Fibroblast of skin of back (primary cell): ENCODE results near the gene DPP3.
A peak's percentile ranks its signal among the peaks of the same experiment; 100 is the strongest.

Experiments
- DNase-seq: peaks from one replicate; pipeline ENCODE4 v3.0.0-alpha.2; 2013

The DPP3 gene

DNA sequence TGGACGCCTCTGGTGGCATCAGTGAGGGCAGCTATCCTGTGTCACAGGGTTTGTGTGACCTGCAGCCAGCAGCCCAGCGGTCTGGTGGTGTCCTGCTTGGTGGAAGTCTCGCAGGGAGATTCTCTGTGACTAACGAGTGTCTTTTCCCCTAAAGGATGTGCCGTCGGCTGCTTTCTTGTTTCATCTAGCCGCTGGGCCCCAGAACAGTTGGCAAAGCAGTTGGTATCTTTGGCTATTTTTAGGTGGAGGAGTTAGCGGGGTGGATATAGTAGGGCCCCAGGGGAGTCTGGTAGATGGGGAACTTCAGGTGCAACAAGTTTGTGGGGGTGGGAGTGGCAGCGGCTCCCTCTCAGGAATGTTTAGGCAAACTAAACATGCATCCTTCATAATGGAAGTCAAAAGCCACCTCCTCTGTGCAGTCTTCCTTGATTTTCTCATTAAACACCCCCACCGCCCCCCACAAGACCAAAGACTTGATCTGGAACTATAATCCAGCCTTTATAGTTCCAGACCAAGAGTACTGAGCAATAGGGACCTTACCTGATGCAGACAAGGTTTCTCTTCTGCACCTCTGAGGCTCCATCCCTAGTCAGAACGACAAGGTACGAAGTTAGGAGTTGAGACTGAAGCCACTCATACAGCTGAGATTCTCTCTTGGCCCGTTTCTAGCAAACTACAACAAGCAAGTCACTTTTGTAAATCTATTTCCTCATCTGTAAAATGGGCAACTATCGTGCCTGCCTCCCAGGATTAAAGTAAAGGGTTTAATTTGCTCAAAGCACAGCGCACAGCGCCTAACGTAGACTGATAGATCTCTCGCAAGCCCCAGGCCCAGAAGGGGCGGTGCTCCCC lies 14.6 kb upstream of the DPP3 start:
- no peak for DNase-seq

DNA sequence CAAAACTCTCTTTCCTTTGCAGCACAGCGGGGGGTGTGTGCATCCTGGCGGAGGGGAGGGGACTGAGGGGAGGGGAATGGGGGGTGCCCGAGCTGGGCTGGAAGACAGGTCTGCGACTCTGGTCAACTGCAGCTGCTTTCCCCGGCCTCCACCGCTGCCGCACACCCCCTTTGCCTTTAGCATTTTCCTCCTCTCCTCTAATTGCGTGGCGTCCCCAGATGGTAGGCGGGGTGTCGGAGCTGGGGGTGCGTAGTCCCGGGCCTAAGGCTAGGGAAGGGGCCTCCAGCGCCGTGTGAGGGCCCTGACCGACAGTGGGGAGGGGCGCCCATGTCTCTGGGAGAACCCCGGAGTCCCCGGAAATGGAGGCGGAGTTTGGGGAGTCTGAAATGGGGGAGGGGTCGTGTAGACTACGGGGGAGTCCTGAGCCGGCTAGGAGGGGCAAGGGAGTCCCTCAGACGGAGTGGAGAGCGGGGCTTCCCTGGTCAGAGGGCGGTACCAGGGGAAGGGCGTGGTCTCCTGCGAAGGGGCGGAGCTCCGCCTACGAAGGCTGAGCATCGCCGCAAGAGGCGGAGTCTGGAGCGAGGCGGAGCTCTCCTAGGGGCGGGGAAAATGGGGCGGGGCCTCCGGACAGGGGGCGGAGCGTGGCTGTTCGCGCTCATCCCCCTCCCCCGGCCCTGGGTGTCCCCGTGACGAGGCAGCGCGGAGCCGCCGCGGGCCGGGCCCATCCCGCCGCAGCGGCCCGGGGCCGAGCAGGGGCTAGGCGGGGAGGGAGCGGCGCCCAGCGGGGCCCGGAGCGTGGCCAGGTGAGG lies 13.8 kb upstream of the DPP3 start, which contains the start of gene PELI3:
Gene PELI3 (plus strand): TSS at position 681 of the 809 bp plus-strand sequence. CDS start 1,224 bp downstream, outside the sequence.
- peak; percentile 85 for DNase-seq

- peak; percentile 26 for DNase-seq
Measured at GRCh38 chr11:66467034-66467659, 13.1 kb upstream of the DPP3 start.

GRCh38 chr11:66467756-66468155 lies 12.5 kb upstream of the DPP3 start:
- DNase-seq: no peak

DNA sequence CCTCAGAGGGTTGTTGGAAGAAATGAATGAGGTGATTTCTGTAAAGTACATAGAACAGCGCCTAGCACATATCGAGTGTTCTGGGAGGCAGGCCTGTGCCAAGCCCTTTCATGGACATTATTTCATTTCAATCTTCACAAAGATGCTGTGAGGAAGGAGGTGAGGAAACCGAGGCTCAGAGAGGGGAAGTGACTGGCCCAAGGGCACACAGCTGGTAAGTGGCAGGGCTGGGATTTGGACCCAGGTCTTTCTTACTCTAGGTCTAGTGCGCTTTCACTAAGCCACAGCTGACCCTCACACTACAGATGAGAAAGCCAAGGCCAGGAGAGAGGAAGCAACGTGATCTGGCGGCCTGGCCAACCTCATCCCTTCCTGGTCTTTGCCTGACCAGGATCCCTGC lies 11.5 kb upstream of the DPP3 start:
- DNase-seq: no peak

DNA sequence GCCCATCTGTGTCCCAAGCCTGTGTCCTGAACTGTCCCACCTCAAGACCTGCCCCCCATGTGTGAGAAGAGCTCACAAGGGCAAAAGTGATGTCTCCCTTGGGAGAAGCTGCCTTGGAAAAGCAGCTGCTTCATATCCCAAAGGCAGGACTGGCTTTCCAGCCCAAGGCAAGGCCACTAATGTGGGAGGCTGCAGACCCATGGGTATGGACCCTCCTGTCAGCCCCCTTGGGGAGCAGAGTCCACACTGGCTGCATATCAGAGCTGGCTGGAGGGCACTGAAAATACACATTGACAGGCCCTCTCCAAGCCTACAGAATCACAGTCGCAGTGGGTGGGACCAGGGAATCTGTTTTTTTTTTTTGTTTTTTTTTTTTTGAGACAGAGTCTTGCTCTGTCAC lies 10.8 kb upstream of the DPP3 start:
- no peak for DNase-seq

- DNase-seq: no peak
Measured at GRCh38 chr11:66470015-66470414, 10.2 kb upstream of the DPP3 start.

- no peak for DNase-seq
Measured at GRCh38 chr11:66471142-66471541, 9.1 kb upstream of the DPP3 start.

- no peak for DNase-seq
Measured at GRCh38 chr11:66472054-66472453, 8.2 kb upstream of the DPP3 start.

DNA sequence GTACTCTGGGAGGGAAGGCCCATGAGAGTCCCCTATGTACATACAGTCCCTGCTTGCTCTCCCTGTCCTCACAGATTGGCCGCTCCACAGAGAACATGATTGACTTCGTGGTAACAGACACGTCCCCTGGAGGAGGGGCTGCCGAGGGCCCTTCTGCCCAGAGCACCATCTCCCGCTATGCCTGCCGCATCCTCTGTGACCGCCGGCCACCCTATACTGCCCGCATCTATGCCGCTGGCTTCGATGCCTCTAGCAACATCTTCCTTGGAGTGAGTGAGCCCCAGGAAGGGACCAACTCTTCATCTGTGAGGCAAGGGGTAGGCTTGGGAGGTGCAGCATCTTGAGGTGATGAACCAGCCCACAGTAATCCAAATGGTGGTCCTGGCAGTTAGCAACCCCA lies 7.1 kb upstream of the DPP3 start:
- DNase-seq: no peak

DNA sequence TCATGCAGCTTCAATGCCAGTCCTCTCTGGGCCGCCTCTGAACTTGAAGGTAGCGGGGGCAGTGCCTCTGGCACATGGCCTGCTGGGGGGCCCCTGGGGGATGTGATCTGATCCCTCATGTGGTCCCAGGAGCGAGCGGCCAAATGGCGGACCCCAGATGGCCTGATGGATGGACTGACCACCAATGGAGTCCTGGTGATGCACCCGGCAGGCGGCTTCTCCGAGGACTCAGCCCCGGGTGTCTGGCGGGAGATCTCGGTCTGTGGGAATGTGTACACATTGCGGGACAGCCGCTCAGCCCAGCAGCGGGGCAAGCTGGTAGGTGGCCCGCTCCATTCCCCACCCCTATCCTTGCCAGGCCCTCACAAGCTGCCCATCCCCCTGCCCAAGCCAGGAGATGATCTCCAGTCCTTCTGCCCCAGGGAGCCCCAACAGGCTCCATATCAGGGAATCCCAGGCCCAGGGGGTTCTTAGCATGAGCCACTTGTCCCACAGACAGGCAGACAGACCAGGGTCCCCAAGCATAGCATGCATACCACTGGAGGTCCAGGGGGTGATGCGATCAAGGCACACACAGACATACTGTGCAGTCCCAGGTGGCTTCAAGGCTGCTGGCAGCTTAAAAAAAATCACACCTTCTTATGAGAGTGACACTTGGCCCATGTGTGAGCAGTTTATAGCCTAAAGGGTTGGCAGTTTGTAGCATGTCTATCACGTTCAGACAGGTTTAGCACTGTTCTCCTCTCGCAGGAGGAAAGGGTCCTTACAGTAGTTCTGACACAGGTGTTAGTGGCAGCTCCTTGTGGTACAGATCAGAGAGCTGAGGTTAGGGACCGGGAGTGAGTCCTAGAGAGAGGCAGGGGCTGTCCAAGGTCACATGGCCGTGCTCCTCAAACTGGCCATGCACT lies 6.4 kb upstream of the DPP3 start:
- DNase-seq: no peak

DNA sequence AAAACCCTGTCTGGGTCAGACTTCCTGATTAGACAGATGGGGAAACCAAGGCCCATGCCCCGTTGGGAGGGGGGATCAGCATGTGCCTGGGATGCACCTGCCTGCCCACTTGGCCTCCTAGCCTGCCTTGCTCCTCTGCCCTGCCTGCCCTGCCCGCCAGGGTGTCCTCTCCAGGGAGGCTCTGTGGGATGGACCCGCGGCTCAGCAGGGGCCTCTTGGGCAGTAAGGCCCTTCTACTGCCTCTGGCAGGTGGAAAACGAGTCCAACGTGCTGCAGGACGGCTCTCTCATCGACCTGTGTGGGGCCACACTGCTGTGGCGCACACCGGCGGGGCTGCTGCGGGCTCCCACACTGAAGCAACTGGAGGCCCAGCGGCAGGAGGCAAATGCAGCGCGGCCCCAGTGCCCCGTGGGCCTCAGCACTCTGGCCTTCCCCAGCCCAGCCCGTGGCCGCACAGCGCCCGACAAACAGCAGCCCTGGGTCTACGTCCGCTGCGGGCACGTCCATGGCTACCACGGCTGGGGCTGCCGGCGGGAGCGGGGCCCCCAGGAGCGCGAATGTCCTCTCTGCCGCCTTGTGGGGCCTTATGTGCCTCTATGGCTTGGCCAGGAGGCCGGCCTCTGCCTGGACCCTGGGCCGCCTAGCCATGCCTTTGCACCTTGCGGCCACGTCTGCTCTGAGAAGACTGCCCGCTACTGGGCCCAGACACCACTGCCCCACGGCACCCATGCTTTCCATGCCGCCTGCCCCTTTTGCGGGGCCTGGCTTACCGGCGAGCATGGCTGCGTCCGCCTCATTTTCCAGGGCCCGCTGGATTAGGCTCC lies 4.7 kb upstream of the DPP3 start:
- no peak for DNase-seq

GRCh38 chr11:66476173-66476840 lies 3.9 kb upstream of the DPP3 start:
- DNase-seq: no peak

GRCh38 chr11:66476841-66477251 lies 3.4 kb upstream of the DPP3 start:
- no peak for DNase-seq

- DNase-seq: no peak
Measured at GRCh38 chr11:66477263-66478201, 2.7 kb upstream of the DPP3 start.

DNA sequence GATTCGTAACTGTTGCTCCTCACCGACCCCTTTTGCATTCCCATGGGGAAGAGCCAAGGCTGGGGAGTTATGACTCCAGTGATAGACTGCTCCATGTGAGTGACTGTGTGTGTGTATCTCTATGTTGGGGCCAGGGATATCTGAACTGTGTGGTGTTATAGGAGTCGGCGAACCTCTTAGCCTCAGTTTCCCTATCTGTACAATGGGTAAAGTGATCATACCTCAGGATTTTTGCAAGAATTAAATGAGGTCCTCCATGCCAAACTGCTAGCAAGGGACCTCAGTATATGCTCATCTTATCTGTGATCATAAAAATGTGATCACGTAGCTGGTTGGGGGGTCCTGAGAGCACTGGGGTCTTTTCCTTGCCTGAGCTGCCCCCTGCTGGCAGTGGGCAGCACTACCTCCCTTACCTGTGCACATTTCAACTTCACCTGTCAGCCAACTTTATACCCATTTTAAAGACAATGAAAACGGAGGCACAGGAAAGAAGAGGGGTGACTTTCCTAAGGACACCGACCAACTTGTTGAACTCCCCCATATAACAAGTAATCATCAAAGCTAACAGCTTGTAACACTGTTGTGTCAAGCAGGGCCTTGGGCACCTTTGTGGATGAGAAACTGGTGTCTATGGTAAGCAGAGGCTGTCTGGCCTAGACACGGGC lies 1.4 kb upstream of the DPP3 start:
- no peak for DNase-seq

DNA sequence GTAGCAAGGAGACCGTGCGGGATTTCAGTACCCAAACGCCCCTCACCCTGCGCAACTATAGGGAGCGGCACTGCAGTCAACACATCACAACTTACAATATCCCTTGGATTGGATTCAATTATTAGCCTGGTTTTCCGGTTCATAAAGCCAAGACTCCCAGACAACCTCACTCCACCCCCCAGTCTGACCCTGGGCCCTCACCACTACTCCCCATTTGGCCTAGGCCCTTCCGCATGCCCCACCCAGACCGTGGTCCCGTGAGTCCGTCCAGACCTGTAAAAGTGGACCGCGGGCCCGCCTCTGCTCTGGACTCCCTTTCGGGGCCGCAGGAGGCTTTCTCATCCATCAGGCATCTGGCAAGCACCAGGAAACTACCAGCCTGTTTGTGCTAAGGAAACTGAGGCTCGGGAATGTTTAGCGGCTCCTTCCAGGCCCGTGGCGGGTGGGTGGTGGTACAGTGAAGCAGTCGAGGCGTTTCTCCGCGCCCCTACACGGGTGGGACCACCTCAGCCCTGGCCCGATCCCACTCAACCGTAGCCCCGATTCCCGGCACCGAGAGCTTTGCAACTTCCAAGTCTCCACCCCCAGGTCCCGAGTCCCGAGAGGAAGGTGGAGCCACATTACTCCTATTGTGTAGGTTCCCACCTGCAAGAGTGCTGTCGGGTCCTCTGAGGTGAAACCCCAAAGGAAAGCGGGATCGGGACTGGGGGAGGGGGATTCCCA lies 679 bp upstream of the DPP3 start:
- DNase-seq: peak; percentile 30

DNA sequence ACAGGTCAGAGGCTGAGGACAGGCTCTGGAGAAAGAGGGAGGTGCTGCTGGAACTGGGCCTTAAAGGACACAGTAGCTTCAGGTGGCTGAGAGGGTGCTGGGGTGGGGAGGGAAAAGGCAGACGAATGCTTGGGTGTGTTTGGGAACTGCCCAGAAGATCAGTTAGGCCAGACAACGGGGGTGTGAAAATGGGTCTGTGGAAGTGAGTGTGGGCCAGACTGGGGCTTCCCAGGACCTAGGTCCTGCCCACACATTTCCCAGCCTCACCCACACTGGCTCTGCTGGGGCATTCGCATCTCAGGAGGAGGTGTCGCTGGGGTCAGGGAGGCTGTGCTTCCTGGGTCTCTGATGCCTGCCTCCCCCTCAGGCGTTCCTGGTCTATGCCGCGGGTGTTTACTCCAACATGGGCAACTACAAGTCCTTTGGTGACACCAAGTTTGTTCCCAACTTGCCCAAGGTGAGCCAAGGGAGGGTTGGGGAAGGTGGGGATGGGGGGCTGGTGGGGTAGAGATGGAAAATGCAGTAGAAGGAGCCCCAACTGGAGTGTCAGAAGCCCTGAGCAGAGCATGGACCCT lies 4.7 kb downstream of the DPP3 start:
- DNase-seq: no peak
